Measurements from ENCODE around the gene PSTPIP1. TPM values are rescaled to one million over a fixed set of nuclear protein-coding genes. Genes with fewer than 3 reads are reported as not detected.

Gene PSTPIP1
- total and polyA plus RNA-seq, 2 of the 4 experiments (the other 2 are of a cell fraction), result 0.36 to 1.1 TPM

DNA sequence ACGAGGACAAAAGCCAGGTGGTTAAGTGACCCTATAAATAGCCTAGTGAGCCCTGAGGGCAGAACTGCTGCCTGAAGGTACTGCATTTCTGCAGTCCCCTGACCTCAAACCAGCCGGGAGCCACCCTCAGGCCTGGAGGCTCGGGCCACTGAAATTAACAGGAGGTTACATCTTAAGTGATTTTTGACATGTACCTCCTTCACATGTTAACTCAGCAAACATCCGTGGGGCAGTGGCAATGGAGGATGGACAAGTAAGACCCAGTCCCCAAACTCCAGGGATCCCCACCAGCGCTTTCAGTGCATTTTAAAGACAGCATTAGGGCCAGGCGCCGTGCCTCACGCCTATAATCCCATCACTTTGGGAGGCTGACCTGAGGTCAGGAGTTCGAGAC, 26.2 kb downstream of the PSTPIP1 start:
- POLR2A ChIA-PET (ENCODE audit: unreplicated experiment), result no interaction called here
- BruUV-seq (replicated peaks), result no TSS peak

More for the DNA sequence above, 26.2 kb downstream of the PSTPIP1 start:
- H2BK15ac ChIP-seq (ENCODE audit: low read depth, low read length), result peak overlapping the region; percentile 75; the same call in 1 of the 3 replicates
- CTCF ChIA-PET, result interaction anchor here (1.4 kb wide), 1 partner anchor 87 kb away, joined by 4 read pairs; no protein-coding TSS in a partner anchor
- H3K4me3 ChIP-seq (ENCODE audit: insufficient read depth, low read depth, low read length), result no peak overlapping the region
- no peak overlapping the region for H3K9ac ChIP-seq (ENCODE audit: low read depth, low read length)
- intact Hi-C loops (cut with micrococcal nuclease), result no loop called here
- H2AFZ ChIP-seq (replicated peaks; ENCODE audit: low read length, poor library complexity), result no peak overlapping the region
- H2BK20ac ChIP-seq (ENCODE audit: low read depth, low read length), result peak overlapping the region; percentile 78
- H2AK5ac ChIP-seq (ENCODE audit: low read depth, low read length), result peak overlapping the region; percentile 97; the same call in 1 of the 2 replicates
- peak overlapping the region; percentile 5 for H2AK9ac ChIP-seq (replicated peaks; ENCODE audit: low read depth, low read length, poor library complexity)
- DNase-seq (no peak), ATAC-seq (ENCODE audit: low read depth) (no peak)
- no peaks in the 10 kb centered on the region for H4K20me1 ChIP-seq (ENCODE audit: insufficient read depth, low read length)
- peak overlapping the region; percentile 90 for H3K4ac ChIP-seq (ENCODE audit: low read depth, low read length)
- no peak overlapping the region for H3K23ac ChIP-seq (ENCODE audit: low read depth, low read length)
- H3K36me3 ChIP-seq (ENCODE audit: control insufficient read depth, insufficient read depth, low read length), result no peaks in the 10 kb centered on the region
- no peak overlapping the region for H3K27ac ChIP-seq (ENCODE audit: insufficient read depth, low read length)
- peak overlapping the region; percentile 74 for H3K14ac ChIP-seq (replicated peaks; ENCODE audit: low read depth, low read length)
- 100% methylated on average over 2 of the region's 9 CpGs; no CpG with 5 or more reads in 1 of the 2 experiments for WGBS, 2 experiments (ENCODE audit: extremely low coverage in 2 of 2, insufficient read length in 1 of 2)
- no peak overlapping the region for H2BK5ac ChIP-seq (ENCODE audit: low read depth, low read length, poor library complexity, severe bottlenecking)
- no peak overlapping the region for H4K5ac ChIP-seq (ENCODE audit: low read depth, low read length)
- dilution Hi-C loops (cut with HindIII; ENCODE audit: low sequenced_read_pairs, unreplicated experiment), result no loop called here
- H3K18ac ChIP-seq (ENCODE audit: low read depth, low read length), result no peak overlapping the region
- no peak overlapping the region for H3K56ac ChIP-seq (ENCODE audit: extremely low read depth, insufficient read depth, low read length)
- H3K9me1 ChIP-seq (ENCODE audit: insufficient read depth, low read length), result peaks cover 14% of the 10 kb centered on the region
- H3K4me1 ChIP-seq (ENCODE audit: control insufficient read depth, insufficient read depth, low read length), result peaks cover 12% of the 10 kb centered on the region
- no peaks in the 10 kb centered on the region for H3K79me1 ChIP-seq (ENCODE audit: low read depth in 1 of 2, low read length in 2 of 2)
- in situ Hi-C loops (cut with MboI; ENCODE audit: low sequenced_read_pairs), result loop anchor here (10.0 kb wide), 1 partner anchor 524 kb away; no protein-coding TSS in a partner anchor
- H3K9me3 ChIP-seq (ENCODE audit: control insufficient read depth, insufficient read depth, low read length), result no peaks in the 10 kb centered on the region
- peaks cover 3% of the 10 kb centered on the region; the same call in 1 of the 2 replicates for H3K27me3 ChIP-seq (ENCODE audit: control insufficient read depth, insufficient read depth, low read length)
- H2BK120ac ChIP-seq (ENCODE audit: low read depth, low read length), result peak overlapping the region; percentile 95
- no peak for TF ChIP-seq MAZ (IDR thresholded peaks at IDR 0.05; ENCODE audit: borderline replicate concordance, low read depth, low read length)
- TF ChIP-seq, protein P1, sequence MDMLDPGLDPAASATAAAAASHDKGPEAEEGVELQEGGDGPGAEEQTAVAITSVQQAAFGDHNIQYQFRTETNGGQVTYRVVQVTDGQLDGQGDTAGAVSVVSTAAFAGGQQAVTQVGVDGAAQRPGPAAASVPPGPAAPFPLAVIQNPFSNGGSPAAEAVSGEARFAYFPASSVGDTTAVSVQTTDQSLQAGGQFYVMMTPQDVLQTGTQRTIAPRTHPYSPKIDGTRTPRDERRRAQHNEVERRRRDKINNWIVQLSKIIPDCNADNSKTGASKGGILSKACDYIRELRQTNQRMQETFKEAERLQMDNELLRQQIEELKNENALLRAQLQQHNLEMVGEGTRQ (IDR thresholded peaks at IDR 0.05; ENCODE audit: low read depth, low read length), result no peak
- TF ChIP-seq MXI1 (IDR thresholded peaks at IDR 0.05; ENCODE audit: borderline replicate concordance, low read depth, low read length), result no peak
- H4K91ac ChIP-seq (ENCODE audit: insufficient read depth, low read depth, low read length), result peak overlapping the region; percentile 91
- no peak overlapping the region for H3K4me2 ChIP-seq (ENCODE audit: low read depth, low read length)
- H4K8ac ChIP-seq (ENCODE audit: low read depth in 2 of 2, low read length in 2 of 2), result peak overlapping the region in 1 of 2 experiments; percentile 55; a peak in 2 of 4 replicates
